Left lobe of liver (tissue), 2 donors: ENCODE results near the gene MB. TPM values are rescaled to one million over a fixed set of nuclear protein-coding genes. Genes with fewer than 3 reads are reported as not detected.
A peak's percentile ranks its signal among the peaks of the same experiment; 100 is the strongest.
"Not testable (repeated sequence)": the region's sequence is repeated elsewhere in the genome, so short reads cannot be mapped to it uniquely, and the experiment has no call there.

Experiments used
- ATAC-seq: fragments of 200-7000 bp; cut with Tn5 transposase; one replicate; pipeline ENCODE4 v1.9.1; 2020; ENCODE audit warnings: mild to moderate bottlenecking, moderate library complexity
- DNase-seq: peaks from one replicate; pipeline ENCODE4 v3.0.0-alpha.2; 2020; ENCODE audit warnings: low spot score
- total RNA-seq: library from RNA; stranded (reverse); gene quantifications from one replicate; pipeline ENCODE4 v1.2.1, GENCODE V29; 2021
- donor health status: DM: no; HTN: no; CAD: no; lungs with moderate emphysema.
- donor health status: DM: no; HTN: yes; CAD: no.

MB gene
- total RNA-seq, 1 donor from 2014 or later = 0.48 TPM

DNA sequence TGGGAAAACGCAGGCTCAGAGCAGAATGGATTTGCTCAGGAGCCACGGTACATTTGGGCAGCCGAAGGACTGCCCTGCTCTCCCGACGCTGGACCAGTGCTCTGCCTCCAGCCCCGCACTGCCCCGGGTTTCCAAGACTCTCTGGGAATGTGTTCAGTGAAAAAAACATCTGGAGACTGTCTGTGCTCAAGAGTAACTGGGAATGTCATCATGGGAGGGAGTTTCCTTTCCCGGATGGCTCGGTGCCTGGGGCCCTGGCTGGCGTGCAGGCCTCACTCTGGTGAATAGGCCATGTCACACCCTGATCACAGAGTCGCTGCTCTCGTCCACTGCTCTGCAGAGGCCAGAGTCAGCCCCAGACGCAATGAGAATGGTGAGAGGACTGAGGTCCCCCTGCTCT, 21.3 kb upstream of the MB start:
- peak; percentile 71 for DNase-seq
- ATAC-seq = peak; percentile 76

DNA sequence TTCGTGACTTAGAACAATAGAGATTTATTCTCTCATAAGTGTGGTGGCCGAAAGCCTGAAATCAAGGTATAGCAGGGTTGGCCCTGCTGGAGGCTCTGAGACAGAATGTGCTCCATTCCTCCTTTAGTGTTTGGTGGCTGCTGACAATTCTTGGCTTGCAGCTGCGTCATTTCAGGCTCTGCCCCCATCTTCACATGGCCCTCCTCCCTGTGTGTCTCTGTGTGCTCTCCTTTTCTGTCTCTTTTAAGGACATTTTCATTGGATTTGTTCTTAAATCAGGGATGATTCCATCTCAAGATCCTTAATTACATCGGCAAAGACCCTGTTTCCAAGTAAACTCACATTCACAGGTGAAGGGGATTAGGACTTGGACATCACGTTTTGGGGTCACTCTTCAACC, 20.9 kb upstream of the MB start:
- no peak for ATAC-seq
- peak; percentile 3 for DNase-seq

DNA sequence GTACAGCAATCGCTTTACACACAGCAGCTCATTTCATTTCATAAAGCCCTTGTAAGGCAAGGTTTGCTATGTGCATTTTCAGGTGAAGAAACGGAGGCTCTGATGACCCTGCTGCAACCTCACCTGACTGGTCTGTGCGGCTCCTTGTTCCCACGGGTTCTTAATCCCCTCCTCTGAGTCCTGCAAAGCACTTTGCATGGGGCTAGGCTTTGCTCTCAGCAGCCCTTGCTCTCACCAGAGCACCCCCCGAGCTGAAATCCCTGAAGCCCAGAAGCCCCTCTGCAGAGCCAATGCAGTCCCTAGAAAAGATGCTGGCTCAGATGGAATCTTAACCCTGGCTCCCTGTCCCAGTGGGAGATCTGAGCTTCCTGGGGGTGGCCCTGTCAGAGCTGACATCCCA, 20.1 kb upstream of the MB start:
- ATAC-seq (no peak), DNase-seq (no peak)

DNA sequence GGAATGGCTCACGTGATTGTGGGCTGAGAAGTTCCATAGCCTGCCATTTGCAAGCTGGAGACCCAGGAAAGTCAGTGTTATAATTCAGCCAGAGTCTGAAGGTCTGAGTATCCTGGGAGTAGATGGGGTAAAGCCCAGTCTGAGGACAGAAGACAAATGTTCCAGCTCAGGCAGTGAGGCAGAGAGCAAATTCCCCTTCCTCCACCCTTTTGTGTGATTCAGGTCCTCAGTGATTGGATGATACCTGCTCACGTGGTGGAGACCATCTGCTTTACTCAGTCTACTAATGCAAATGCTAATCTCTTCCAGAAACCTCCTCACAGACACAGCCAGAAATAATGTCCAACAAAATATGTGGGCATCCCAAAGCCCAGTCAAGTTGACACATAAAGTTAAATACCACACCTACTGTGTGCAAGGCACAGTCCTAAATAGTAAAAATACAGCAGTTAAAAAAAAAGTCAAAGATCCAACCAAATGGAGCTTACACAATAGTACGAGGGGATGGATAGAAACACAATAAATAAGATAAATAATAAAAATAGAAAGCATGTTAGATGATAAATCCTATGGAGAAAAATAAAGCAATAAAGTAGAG, 17.9 kb upstream of the MB start:
- ATAC-seq = no peak
- no peak for DNase-seq

DNA sequence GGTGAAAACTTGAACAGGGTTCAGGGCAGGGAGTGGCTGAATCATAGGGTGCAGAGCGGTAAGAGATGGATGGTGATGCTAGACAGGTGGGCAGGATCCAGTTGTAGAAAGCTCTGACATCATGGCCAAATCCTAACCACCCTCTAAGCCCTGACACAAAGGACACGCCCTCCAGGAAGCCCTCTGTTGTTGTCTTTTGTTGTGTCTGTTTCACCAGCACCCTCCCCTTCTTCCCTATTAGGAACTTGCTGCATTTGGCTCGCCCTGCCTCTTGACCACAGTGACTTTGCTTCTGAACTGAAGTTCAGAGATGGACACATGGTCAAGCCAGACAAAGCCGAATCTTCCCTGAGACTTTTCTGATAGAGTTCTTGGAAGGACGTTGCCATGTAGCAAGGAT, 16.9 kb upstream of the MB start:
- DNase-seq (no peak), ATAC-seq (no peak)

DNA sequence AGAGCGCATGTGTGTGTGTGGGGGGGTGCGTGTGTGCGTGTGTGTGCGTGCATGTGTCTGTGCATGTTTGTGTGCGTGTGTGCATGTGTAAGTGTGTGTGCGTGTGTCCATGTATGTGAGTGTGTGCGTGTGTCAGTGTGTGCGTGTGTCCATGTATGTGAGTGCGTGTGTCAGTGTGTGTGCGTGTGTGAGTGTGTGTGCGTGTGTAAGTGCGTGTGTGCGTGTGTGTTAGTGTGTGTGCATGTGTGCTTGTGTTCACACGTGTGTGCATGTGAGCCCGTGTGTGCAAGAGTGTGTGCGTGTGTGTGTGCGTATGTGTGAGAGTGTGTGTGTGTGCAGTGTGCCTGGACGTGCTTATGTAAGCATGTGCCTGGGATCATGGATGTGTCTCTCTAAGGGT, 16.4 kb upstream of the MB start:
- ATAC-seq = no peak
- DNase-seq = no peak

DNA sequence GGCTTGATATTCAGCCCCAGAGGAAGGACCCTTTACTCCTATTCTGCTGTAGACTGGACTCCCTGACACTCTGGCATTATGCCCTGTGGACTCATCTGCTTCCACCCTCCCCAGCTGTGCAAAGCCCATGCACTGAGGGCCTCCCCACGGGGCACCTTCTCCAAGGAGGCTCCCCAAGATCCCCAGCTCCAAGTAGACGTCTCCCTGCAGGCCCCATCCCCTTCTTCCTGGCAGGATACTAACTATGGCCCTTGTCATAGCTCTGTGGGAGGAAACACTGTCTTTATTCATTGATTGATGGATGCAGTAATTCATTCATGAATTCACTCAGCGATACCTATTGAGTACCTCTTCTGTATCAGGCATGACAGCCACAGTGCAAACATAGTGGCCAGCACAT, 15.8 kb upstream of the MB start:
- ATAC-seq (no peak), DNase-seq (no peak)

DNA sequence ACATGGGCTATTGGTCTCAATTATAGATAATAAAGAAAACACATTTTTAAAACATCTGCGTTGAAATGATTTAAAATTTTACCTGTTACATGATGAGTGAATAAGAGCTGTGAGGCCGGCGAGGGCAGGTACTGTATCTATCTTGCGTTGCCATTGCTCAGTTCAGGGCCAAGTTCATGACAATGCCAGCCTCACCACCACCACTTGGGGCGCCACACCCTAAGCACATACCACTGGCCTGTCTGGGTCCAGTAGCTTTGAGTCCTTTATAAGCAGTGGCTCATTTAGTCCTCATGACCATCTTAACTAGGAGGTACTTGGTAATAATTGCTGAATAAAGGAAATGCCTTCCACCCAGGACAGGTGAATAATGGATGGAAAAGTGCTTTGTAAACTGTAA, 14.5 kb upstream of the MB start:
- peak; percentile 52 for ATAC-seq
- no peak for DNase-seq

DNA sequence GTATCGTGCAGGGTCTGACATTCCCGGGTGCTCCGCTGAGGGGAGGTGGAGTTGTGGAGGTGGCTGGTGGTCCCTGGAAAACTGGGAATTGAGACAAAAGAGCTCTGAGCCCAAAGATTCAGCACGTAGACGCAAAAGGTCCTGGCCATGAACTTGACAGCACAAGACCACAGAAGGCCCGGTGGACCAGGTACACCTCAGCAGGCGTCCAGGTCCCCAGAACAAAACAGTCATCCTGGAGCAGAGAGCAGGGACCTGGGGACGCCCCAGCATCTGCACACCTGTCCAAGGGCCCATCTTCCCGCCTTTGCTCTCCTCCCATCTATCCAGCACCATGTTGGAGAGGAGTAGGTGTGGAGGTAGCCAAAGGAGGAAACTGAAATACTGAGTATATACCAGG, 13.8 kb upstream of the MB start:
- DNase-seq = no peak
- no peak for ATAC-seq

DNA sequence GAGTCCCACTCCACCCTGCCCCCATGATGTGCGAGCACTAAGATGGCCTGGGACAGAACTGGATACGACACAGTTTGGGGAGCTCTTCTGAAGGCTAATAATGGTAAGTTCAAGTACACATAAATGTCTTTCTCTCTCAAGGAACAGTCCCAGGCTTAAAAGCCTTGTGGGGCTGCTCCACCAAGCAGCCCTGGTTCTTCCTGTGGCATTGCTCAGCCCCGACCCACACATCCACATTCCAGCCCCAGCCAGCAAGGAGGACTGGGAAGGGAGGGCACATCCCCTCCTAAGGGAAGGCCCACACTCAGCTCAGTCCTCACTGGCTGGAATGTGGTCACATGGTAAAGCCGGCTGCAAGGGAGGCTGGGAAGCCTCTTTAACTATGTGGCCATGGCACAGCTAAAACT, 13.3 kb upstream of the MB start:
- ATAC-seq (no peak), DNase-seq (no peak)

DNA sequence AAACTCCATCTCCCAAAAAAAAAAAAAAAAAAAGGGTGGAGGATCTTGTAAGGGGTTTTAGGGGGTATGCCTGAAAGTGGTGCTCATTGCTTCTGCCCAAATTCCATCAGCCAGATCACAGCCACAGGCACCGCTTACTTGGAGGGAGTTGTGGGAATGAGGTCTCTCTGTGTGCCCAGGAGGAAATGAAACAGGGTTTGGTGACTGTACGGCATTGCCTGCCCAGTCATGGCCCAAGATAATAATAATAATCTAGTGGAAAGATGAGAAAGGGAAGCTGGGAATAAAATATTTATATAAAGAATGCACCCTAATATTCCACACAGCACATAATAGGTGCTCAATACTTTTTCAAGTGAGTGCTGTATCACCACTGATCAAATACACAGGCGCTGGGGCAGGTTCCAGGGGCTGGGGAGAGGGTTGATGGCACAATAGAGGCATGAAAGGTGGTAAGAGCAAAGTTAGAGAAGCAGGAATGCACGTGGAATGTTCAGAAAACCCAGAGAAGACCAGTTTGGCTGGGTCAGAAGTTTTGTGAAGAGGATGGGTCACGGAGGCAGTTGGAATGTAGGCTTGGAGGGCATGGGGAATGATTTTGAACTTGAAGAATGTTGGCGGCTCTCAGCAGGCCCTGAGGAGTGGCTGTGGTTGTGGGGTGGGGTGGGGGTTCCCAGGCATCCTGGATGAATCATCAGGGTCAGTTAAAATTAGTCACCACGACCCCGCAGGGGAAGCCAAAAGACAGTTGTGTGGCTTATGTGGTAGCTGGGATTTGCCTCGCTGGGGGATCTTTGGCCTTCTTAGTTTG, 12.5 kb upstream of the MB start:
- ATAC-seq (no peak), DNase-seq (no peak)

DNA sequence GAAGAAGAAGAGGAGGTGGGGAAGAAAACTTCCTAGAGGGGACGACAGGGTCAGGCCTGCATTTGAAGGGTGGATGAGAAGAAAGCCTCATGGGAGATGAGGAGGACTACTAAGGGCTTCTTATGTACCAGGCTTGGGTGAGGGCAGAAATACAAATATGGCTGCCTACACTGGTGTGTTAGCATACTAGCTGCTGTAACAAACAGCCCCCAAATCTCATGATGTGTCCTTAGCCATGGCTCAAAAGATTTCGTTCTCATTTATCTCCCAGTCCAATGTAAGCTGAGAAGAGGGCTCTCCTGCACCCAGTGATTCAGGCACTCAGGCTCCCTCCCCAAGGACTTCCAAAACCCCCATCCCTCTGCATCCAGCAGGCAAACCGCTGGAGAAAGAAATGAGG, 11.6 kb upstream of the MB start:
- no peak for ATAC-seq
- DNase-seq = no peak

DNA sequence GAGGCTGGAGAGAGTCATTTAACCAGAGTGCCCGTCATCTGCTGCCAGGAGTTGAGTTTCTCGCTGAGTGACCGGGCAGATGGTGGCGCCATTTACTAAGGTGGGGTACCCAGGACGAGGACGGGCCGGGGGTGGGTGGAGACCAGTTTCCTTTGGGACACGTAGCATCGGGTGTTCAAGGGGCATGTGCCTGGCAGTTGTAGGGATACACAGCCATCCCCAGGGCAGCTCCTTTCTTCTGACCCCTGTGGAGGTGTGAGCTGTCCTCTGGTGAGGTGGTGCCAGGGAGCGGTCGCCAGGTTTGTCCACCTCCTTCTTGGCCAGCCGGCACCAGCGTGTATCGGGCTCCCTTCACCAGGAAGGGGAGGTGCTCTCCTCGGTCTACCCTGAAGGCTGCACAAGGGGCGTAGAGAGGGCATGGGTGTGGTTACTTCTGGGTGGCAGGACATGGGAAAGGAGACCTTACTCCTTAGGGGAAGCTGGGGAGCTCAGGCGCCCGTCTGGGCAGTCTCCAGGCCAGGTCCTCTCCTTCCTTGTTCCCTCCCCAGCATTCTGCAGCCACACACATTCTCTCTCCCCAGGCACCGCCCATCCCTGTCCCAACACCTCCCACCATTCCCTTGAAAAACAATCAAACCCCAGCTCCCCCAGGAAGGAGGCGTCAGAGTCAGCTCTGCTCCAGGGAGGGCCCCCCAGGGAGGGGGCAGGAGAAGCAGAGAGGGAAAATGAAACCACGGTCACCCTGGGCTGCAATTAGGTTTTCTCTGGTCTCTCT, 10.3 kb upstream of the MB start:
- peak; percentile 85 for DNase-seq
- peak; percentile 82 for ATAC-seq

DNA sequence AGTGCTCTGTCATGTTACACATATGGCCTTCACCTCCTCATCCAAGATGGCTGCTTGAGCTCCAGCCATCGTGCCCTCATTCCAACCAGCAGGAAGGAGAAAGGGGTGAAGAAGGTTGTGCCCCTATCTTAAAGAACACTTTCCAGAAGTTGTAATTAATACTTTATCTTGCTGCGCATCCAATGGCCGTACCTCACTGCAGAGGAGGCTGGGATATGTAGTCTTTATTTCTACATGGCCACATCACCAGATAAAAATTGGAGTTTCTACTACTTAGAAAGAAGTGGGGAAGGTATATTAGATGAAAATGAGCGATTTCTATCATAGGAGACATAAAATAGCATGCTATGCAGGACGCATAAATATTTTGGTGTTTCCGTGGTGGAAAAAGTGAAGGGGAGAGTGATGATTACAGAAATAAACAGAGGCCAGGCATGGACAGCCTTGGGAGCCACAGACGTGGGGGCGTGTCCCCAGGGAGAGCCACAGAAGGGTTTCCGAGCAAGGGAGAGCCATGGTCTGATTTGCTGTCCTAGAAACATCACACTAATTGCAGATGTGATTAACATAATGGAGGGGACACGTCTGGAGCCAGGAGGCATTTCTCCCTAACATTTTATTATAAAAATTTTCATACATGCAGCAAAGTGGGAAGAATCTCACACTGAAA, 8.8 kb upstream of the MB start:
- DNase-seq (no peak), ATAC-seq (no peak)

DNA sequence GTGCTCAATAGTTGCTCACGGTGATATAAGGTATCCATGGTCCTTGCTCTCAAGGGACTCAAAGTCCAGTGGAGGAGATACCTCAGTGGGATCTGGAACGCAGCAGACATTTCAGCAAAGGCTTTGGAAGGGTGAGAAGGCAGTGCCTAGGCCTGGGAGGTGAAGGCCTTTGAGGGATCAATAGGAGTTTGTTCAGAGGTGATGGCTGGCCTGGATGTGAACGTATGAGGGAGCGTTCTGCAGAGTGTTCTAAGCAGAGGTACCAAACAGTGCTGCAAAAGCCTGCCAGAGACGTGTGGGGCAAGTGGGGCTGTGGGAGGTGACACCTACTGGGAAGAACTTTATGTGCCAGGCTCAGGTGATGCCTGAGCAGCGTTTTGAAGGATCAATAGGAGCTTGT, 7.4 kb upstream of the MB start:
- no peak for DNase-seq
- no peak for ATAC-seq

DNA sequence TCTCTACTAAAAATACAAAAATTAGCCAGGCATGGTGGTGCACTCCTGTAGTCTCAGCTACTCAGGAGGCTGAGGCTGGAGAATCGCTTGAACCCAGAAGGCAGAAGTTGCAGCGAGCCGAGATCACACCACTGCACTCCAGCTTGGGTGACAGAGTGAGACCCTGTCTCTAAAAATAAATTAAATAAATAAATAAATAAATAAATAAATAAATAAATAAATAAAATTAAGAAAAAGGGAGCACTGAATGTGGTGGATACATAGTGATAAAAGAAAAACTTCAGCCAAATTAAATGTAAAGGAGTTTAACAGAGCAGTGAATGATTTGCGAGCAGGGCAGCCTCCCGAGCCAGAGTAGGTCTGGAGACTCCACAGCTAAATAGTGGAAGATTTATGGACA, 6.8 kb upstream of the MB start:
- DNase-seq, ATAC-seq: not testable (repeated sequence)

DNA sequence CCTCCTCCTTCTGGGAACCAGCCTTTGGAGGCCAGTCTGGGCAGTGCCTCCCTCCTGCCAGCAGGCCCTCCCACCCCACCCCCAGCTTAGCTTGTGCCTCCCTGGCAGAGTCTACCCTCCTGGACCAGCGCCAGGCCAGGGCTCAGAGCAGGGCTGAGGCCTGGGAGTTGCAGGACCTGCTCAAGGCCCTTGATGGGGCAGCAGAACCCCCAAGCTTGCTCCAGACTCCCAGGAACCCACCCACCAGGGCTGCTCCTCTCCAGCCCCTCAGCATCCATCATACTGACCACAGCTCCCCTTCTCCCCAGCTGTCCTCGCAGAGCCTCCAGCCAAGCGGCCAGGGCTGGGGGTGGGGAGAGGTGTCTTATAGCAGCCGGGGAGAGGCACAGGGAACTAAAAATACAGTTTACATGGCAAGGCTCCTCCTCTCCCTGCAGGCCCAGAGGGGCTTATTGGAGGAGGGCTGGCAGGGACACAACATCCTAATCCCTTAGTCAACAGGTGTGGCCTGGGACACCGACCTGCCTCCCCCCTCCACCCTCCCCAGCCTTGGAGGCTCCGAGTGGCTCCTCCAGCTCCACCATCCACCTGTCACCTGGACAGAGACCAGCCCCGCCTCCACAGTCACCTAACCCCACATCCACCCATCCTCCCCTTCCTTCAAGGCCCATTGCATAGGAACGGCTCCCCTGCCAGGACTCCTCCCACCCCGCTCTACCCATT, 5.2 kb upstream of the MB start:
- no peak for ATAC-seq
- DNase-seq = peak; percentile 58

DNA sequence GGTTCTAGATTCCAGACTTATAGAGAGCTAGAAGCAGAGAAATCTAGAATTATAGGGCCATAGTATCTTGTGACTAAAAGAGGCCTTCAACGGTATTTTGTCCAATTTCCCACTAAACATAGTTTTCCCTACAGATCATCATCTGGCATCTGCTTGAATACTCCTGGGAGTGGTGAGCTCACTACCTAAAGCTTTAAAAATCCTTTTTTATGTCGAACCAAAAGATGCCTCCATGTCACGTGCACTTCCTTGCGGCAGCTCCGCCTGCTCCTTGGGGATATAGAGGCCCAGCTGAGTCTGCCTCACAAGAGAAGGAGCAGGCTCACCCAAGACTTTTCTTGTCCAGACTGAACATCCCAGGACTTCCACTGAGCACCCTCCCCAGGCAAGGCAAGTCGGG, 4.3 kb upstream of the MB start:
- DNase-seq = no peak
- ATAC-seq = no peak

DNA sequence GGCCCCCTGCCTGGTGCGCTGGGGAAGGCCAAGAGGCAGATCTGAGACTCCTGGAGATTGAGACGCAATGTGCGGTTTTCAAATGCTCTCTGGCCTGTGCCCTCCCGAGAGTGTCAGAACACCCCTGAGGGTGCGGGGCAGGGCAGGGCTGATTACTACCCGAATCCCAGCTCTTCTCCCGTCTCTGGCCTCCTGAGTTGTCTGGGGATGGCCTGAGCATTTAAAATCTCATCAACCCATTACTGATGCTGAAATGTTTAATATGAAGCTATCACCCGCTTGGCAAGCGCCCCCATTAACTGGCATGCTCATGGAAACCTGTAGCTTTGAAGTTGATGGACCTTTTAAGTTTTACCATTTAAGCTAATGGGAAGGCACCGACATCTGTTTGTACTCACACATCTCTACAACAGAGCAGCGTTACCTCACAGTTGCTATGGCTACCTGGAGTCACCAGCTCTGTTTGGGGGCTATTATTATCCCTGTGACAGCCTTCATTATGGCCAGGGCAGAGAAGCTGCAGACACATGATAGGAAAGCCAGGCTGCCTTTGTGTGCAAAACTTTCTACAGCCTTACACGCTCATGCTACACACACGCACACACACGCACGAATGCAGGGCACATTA, 3.6 kb upstream of the MB start:
- ATAC-seq (no peak), DNase-seq (no peak)

DNA sequence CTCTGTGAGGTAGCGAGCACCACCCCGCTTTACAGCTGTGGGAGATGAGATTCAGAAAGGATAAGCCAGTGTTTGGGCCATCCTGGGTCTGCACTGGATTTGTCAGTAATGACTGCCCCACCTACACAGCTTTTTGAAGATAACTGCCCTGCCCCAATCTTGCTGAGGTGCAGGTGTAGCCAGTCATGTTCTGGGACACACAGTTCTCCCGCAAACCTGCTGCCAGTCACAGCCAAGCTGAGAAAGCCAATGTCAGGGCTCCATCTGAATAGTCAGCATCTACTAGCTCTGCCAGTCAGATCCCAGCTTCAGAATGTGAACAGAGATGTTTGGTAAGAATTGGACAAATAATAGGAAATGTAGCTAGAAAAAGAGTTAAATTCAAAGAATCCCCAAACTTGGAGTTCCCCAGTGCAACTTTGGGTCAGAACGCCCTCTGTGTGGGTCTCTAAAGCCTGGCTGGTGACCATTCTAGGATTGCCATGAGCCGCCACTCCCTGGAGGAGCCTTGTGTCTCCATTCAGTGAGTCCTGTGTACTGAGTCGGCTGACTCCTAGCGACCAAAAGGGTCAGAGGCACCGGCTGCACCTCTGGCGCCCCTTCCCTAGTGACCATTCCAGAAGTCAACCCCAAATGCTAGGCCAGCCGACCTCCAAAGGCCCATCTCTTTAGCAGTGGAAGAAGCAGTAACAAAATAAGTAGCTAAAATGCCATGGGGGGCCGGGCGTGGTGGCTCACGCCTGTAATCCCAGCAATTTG, 2.4 kb upstream of the MB start:
- DNase-seq (no peak), ATAC-seq (no peak)
